K562 (cell line): Measurements from ENCODE around the gene GLI3. TPM values are rescaled to one million over a fixed set of nuclear protein-coding genes. Genes with fewer than 3 reads are reported as not detected.

ENCODE experiments used
- ATAC-seq: fragments of 200-7000 bp; cut with Tn5 transposase; 3 replicates; pipeline ENCODE4 v1.9.1; 2020; ENCODE audit warnings: moderate library complexity
- BruUV-seq: library from RNA; stranded (reverse); fragments of 400-500 nt; replicated peaks from 2 replicates; lab custom pipeline; 2021; lab: Mats Ljungman, UMichigan
- CTCF ChIA-PET: fragments of 300-600 bp; formaldehyde crosslinking; extraction: SDS; loops from one replicate; lab custom pipeline; 2021; ENCODE audit warnings: low intra/inter-chr PET ratio; lab: Yijun Ruan, JAX
- POLR2A ChIA-PET: fragments of 300-600, 350-650 bp; sonication (Branson Sonifier 250); formaldehyde crosslinking; extraction: SDS; loops from one replicate; lab custom pipeline; 2021; ENCODE audit warnings: antibody characterized with exemption, inconsistent platforms; lab: Yijun Ruan, JAX
- DNase-seq, 4 experiments: peaks; one replicate each; pipeline versions ENCODE4 v3.0.0 to v3.0.0-alpha.2; 2011 to 2018; ENCODE audit warnings: low spot score in 3 of 4, mixed read lengths in 3 of 4; ENCODE audit errors: extremely low read depth in 1 of 4
- FAIRE-seq: peaks from 2 replicates; lab custom pipeline; 2011; peaks lifted over from hg19 to GRCh38; lab: Jason Lieb, UNC
- H2AFZ ChIP-seq: 2 replicates; pipeline ENCODE4 v1.6.0; 2011; ENCODE audit warnings: low read depth, low read length, control low read depth, inconsistent platforms
- H3K27ac ChIP-seq: fragments of 200-600 bp; 3 replicates; pipeline ENCODE4 v1.8.0; 2011; ENCODE audit warnings: low read depth, mild to moderate bottlenecking, control low read depth, inconsistent platforms, low read length, moderate library complexity, mixed read lengths; ENCODE audit errors: extremely low read depth
- H3K27me3 ChIP-seq, 2 experiments: fragments of 300-600 bp in 1 of 2; 2 replicates in 1 of 2; 3 replicates in 1 of 2; pipeline versions ENCODE4 v1.6.0 to v1.8.0; 2011; ENCODE audit warnings: inconsistent platforms in 2 of 2, low read length in 2 of 2, mild to moderate bottlenecking in 1 of 2, mixed read lengths in 1 of 2, moderate library complexity in 1 of 2; ENCODE audit not compliant: control insufficient read depth in 2 of 2, insufficient read depth in 2 of 2
- H3K36me3 ChIP-seq: fragments of 300-600 bp; 3 replicates; pipeline ENCODE4 v1.8.0; 2011; ENCODE audit warnings: mild to moderate bottlenecking, low read length, inconsistent platforms; ENCODE audit not compliant: control insufficient read depth, insufficient read depth
- H3K4me1 ChIP-seq, 2 experiments: fragments of 200-600 bp in 1 of 2; replicated peaks in 1 of 2; 2 replicates in 1 of 2; 3 replicates in 1 of 2; pipeline versions ENCODE4 v1.5.1 to v1.8.0; 2011; ENCODE audit warnings: inconsistent platforms in 2 of 2, low read length in 2 of 2, mild to moderate bottlenecking in 1 of 2, mixed read lengths in 1 of 2, moderate library complexity in 1 of 2; ENCODE audit not compliant: control insufficient read depth in 2 of 2, insufficient read depth in 2 of 2
- H3K4me2 ChIP-seq: 2 replicates; pipeline ENCODE4 v1.6.1; 2011; ENCODE audit warnings: low read length, control low read depth, inconsistent platforms, mixed read lengths; ENCODE audit not compliant: insufficient read depth
- H3K4me3 ChIP-seq: fragments of 200-600 bp; sonication (generic), shearing (Covaris generic); 2 replicates; pipeline ENCODE4 v1.5.1; 2016; ENCODE audit warnings: control low read depth, inconsistent platforms
- H3K79me2 ChIP-seq: fragments of 200-600 bp; 3 replicates; pipeline ENCODE4 v1.8.0; 2011; ENCODE audit warnings: low read length, inconsistent platforms; ENCODE audit not compliant: control insufficient read depth, insufficient read depth
- H3K9ac ChIP-seq, 2 experiments: 2 replicates each; pipeline versions ENCODE4 v1.6.0 to v1.6.1; 2011; ENCODE audit warnings: low read depth in 2 of 2, low read length in 2 of 2, control low read depth in 1 of 2, inconsistent platforms in 1 of 2, mild to moderate bottlenecking in 1 of 2, mixed read lengths in 1 of 2; ENCODE audit not compliant: insufficient read depth in 1 of 2
- H3K9me1 ChIP-seq: one replicate; pipeline ENCODE4 v1.6.0; 2011; ENCODE audit warnings: inconsistent platforms, mild to moderate bottlenecking, low read length, moderate library complexity; ENCODE audit not compliant: control insufficient read depth, insufficient read depth
- H3K9me3 ChIP-seq: replicated peaks from 2 replicates; pipeline ENCODE4 v1.5.1; 2011; ENCODE audit warnings: low read depth, low read length, inconsistent platforms; ENCODE audit not compliant: control insufficient read depth, insufficient read depth
- H4K20me1 ChIP-seq: replicated peaks from 2 replicates; pipeline ENCODE4 v1.6.1; 2011; ENCODE audit warnings: low read length, inconsistent platforms, mixed read lengths; ENCODE audit not compliant: control insufficient read depth, insufficient read depth
- ATF7 ChIP-seq: fragments of 450-650 bp; IDR thresholded peaks from 2 replicates; pipeline ENCODE4 v1.7.1; 2014; ENCODE audit warnings: mild to moderate bottlenecking, moderate library complexity
- CEBPG ChIP-seq, 3 experiments: fragments of 200-800 bp in 1 of 3; sonication (Bioruptor generic) in 1 of 3; sonication (generic) in 1 of 3; formaldehyde crosslinking in 1 of 3; IDR thresholded peaks in 2 of 3; conservative IDR thresholded peaks in 1 of 3; 2 replicates each; pipeline versions ENCODE4 v1.6.1 to v1.8.0; 2016 to 2022; ENCODE audit warnings: missing compliant biosample characterization in 2 of 3, missing genetic modification characterization in 2 of 3, mild to moderate bottlenecking in 1 of 3, missing genetic modification reagents in 1 of 3
- KAT8 ChIP-seq: fragments of 450-650 bp; IDR thresholded peaks from 2 replicates; pipeline ENCODE4 v1.6.1; 2016; ENCODE audit warnings: low read depth, mild to moderate bottlenecking
- MCM2 ChIP-seq: fragments of 450-650 bp; IDR thresholded peaks from 2 replicates; pipeline ENCODE4 v1.6.1; 2017; ENCODE audit warnings: low read depth, mild to moderate bottlenecking
- ZNF436 ChIP-seq: fragments of 250-450, 450-650 bp; sonication (Bioruptor Pico); formaldehyde crosslinking; IDR thresholded peaks from 2 replicates; pipeline ENCODE4 v1.7.0; 2020; ENCODE audit warnings: mild to moderate bottlenecking
- WGBS: fragments of 100-300 bp; shearing (Covaris generic); methylation state at CpG from one replicate; pipeline ENCODE4 v1.1.6; 2016; ENCODE audit warnings: low coverage, mixed read lengths; ENCODE audit not compliant: insufficient coverage; ENCODE audit errors: missing lambda C conversion rate; 5-methylcytosine and 5-hydroxymethylcytosine counted together
- in situ Hi-C: fragments of 300-500 bp; cut with MboI; formaldehyde crosslinking; loops from 4 replicates; pipeline ENCODE4 v1.15.0; 2018; ENCODE audit warnings: inconsistent platforms, mixed read lengths
- intact Hi-C: fragments of 100-400 bp; cut with micrococcal nuclease; formaldehyde crosslinking; loops from 2 replicates; pipeline ENCODE4 v1.14.2; 2022
- polyA plus RNA-seq, 8 experiments: library from polyadenylated mRNA; depleted of rRNA in 4 of 8; stranded (reverse) in 5 of 8; unstranded in 3 of 8; fragments of >200 nt; fragmentation: Nextera tagmentation in 2 of 8; fragmentation: Illumina TruSeq in 1 of 8; extraction: Ambion mirVana in 2 of 8; extraction: Trizol in 1 of 8; gene quantifications; 2 replicates each; pipeline versions ENCODE4 v1.2.1 to v1.2.3, GENCODE V29; 2011 to 2014; ENCODE audit warnings: inconsistent platforms in 1 of 8, missing spikeins in 1 of 8
- total RNA-seq, 7 experiments: library from RNA; depleted of rRNA in 6 of 7; stranded (reverse); fragments of >200 nt in 6 of 7; fragmentation: Illumina TruSeq in 2 of 7; extraction: Trizol in 2 of 7; gene quantifications; 2 replicates each; pipeline versions ENCODE4 v1.2.1 to v1.2.3, GENCODE V29; 2011 to 2021; ENCODE audit warnings: low replicate concordance in 1 of 7
- TF ChIP-seq, protein P1 (sequence below): fragments of 250-450 bp; sonication (Bioruptor Pico); IDR thresholded peaks from 2 replicates; pipeline ENCODE4 v1.8.0; 2022; ENCODE audit warnings: moderate library complexity, mild to moderate bottlenecking, inconsistent platforms
- TF ChIP-seq, protein P2 (sequence below): fragments of 450-650 bp; IDR thresholded peaks from 2 replicates; pipeline ENCODE4 v1.6.1; 2017; ENCODE audit warnings: mild to moderate bottlenecking, moderate library complexity
- TF ChIP-seq, protein P3 (sequence below): fragments of 450-650 bp; IDR thresholded peaks from 2 replicates; pipeline ENCODE4 v1.6.1; 2016; ENCODE audit warnings: mild to moderate bottlenecking

GLI3 gene
- total and polyA plus RNA-seq, 9 of the 15 experiments (the other 6 are each of a cell fraction or from before 2014, with no cell fraction given), result 0.01 to 0.18 (median 0.07) TPM; not detected in 6

DNA sequence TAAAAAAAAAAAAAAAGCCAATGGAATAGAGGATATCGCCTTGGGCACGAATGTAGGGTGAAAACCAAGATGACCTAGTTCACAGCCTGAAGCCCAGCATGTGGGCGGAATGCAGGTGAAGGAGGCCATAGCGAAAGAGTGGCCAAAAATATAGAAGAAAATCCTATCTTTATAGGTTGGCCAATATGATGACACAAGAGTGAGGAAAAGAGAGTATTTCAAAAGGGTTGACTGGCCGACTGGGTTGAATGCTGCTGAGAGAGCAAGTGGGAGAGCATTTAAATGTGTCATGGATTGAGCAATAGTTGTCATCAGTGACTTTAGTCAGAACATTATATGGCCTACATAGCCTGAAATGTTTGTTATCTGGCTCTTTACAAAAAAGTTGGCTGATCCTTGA, 17.2 kb upstream of the GLI3 start:
- FAIRE-seq (no peak), ATAC-seq (no peak), DNase-seq (no peak)
- H3K9me3 ChIP-seq, result no peaks in the 10 kb centered on the region
- no peaks in the 10 kb centered on the region for H3K79me2 ChIP-seq
- no peaks in the 10 kb centered on the region for H3K27me3 ChIP-seq
- no peak overlapping the region for H2AFZ ChIP-seq
- H3K4me2 ChIP-seq, result no peak overlapping the region
- H3K4me3 ChIP-seq, result no peak overlapping the region
- BruUV-seq, result no TSS peak
- CTCF ChIA-PET, result no interaction called here
- TF ChIP-seq CEBPG (CRISPR knock-in tag; IDR thresholded peaks at IDR 0.05), result no peak
- peak; percentile 18 to 33; a peak in 1 of 4 replicates for TF ChIP-seq CEBPG (tag; conservative IDR thresholded peaks at IDR 0.05 in 1 of 2, IDR thresholded peaks at IDR 0.05 in 1 of 2)
- TF ChIP-seq, protein P1, sequence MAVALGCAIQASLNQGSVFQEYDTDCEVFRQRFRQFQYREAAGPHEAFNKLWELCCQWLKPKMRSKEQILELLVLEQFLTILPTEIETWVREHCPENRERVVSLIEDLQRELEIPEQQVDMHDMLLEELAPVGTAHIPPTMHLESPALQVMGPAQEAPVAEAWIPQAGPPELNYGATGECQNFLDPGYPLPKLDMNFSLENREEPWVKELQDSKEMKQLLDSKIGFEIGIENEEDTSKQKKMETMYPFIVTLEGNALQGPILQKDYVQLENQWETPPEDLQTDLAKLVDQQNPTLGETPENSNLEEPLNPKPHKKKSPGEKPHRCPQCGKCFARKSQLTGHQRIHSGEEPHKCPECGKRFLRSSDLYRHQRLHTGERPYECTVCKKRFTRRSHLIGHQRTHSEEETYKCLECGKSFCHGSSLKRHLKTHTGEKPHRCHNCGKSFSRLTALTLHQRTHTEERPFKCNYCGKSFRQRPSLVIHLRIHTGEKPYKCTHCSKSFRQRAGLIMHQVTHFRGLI (CRISPR knock-in tag), result no peak
- no peaks in the 10 kb centered on the region for H3K4me1 ChIP-seq
- no peak overlapping the region for H3K27ac ChIP-seq
- intact Hi-C loops, result no loop called here
- no peaks in the 10 kb centered on the region for H4K20me1 ChIP-seq
- POLR2A ChIA-PET, result no interaction called here
- H3K36me3 ChIP-seq, result no peaks in the 10 kb centered on the region
- H3K9ac ChIP-seq, result no peak overlapping the region
- 0% methylated on average over 5 of the region's 5 CpGs for WGBS
- in situ Hi-C loops, result no loop called here
- no peaks in the 10 kb centered on the region for H3K9me1 ChIP-seq

DNA sequence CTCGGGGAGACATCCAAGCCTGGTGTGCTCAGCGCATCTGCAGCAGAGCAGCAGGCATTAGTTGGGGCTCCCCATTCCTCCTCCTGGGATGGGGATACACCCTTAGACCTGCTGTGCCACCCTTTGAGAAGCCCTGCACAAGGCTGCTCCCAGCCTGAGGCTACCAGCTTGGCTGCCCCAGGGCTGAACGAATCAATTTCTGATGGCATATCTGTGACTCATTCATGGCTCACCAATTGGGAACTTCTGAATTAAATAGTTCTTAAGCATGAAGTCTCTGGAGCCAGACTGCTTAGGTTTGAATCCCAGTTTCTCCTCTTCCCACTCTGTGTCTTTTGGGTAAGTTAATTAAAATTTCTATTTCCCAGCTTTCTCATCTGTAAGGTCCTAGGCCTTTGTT, 16.3 kb upstream of the GLI3 start:
- no TSS peak for BruUV-seq
- TF ChIP-seq, protein P1 (CRISPR knock-in tag), result no peak
- TF ChIP-seq KAT8 (no peak), ZNF436 (CRISPR knock-in tag) (no peak), MCM2 (no peak), ATF7 (no peak)
- TF ChIP-seq, protein P2, sequence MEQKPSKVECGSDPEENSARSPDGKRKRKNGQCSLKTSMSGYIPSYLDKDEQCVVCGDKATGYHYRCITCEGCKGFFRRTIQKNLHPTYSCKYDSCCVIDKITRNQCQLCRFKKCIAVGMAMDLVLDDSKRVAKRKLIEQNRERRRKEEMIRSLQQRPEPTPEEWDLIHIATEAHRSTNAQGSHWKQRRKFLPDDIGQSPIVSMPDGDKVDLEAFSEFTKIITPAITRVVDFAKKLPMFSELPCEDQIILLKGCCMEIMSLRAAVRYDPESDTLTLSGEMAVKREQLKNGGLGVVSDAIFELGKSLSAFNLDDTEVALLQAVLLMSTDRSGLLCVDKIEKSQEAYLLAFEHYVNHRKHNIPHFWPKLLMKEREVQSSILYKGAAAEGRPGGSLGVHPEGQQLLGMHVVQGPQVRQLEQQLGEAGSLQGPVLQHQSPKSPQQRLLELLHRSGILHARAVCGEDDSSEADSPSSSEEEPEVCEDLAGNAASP, result no peak
- TF ChIP-seq, protein P3, sequence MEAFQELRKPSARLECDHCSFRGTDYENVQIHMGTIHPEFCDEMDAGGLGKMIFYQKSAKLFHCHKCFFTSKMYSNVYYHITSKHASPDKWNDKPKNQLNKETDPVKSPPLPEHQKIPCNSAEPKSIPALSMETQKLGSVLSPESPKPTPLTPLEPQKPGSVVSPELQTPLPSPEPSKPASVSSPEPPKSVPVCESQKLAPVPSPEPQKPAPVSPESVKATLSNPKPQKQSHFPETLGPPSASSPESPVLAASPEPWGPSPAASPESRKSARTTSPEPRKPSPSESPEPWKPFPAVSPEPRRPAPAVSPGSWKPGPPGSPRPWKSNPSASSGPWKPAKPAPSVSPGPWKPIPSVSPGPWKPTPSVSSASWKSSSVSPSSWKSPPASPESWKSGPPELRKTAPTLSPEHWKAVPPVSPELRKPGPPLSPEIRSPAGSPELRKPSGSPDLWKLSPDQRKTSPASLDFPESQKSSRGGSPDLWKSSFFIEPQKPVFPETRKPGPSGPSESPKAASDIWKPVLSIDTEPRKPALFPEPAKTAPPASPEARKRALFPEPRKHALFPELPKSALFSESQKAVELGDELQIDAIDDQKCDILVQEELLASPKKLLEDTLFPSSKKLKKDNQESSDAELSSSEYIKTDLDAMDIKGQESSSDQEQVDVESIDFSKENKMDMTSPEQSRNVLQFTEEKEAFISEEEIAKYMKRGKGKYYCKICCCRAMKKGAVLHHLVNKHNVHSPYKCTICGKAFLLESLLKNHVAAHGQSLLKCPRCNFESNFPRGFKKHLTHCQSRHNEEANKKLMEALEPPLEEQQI, result no peak

More for the DNA sequence above, 16.3 kb upstream of the GLI3 start:
- Histone ChIP-seq H4K20me1 (no peaks in the 10 kb centered on the region), H3K36me3 (no peaks in the 10 kb centered on the region), H3K4me3 (no peak overlapping the region), H2AFZ (no peak overlapping the region), H3K4me1 (no peaks in the 10 kb centered on the region), H3K9ac (no peak overlapping the region), H3K9me3 (no peaks in the 10 kb centered on the region), H3K27me3 (no peaks in the 10 kb centered on the region), H3K9me1 (no peaks in the 10 kb centered on the region), H3K27ac (no peak overlapping the region), H3K79me2 (no peaks in the 10 kb centered on the region), H3K4me2 (no peak overlapping the region)
- no peak for ATAC-seq
- ChIA-PET CTCF (no interaction called here), POLR2A (no interaction called here)
- in situ Hi-C loops (no loop called here), intact Hi-C loops (no loop called here)
- WGBS, result 0% methylated on average over 3 of the region's 3 CpGs
- no peak for FAIRE-seq
- DNase-seq, result no peak
